HepG2 (cell line): ENCODE measurements around the gene ADSS1. TPM values are rescaled to one million over a fixed set of nuclear protein-coding genes. Genes with fewer than 3 reads are reported as not detected.

ENCODE experiments used
- ATAC-seq: fragments of 200-7000 bp; cut with Tn5 transposase; 3 replicates; pipeline ENCODE4 v1.9.1; 2020; ENCODE audit warnings: mild to moderate bottlenecking, moderate library complexity
- BruUV-seq: library from RNA; stranded (reverse); fragments of 400-500 nt; replicated peaks from 2 replicates; lab custom pipeline; 2021; lab: Mats Ljungman, UMichigan
- CTCF ChIA-PET: fragments of 300-600 bp; formaldehyde crosslinking; extraction: SDS; loops from one replicate; lab custom pipeline; 2021; ENCODE audit warnings: low total read pairs, inconsistent platforms, low intra/inter-chr PET ratio; lab: Yijun Ruan, JAX
- POLR2A ChIA-PET: fragments of 350-600 bp; sonication (Branson Sonifier 250); formaldehyde crosslinking; loops from one replicate; lab custom pipeline; 2020; ENCODE audit warnings: antibody characterized with exemption, inconsistent platforms; lab: Yijun Ruan, JAX
- DNase-seq: peaks from one replicate; pipeline ENCODE4 v3.0.0-alpha.2; 2015; ENCODE audit warnings: low spot score
- FAIRE-seq: peaks from 3 replicates; lab custom pipeline; 2011; peaks lifted over from hg19 to GRCh38; lab: Jason Lieb, UNC
- H2AFZ ChIP-seq: one replicate; pipeline ENCODE4 v1.6.1; 2011; ENCODE audit warnings: low read length, inconsistent platforms
- H3K27ac ChIP-seq: fragments of 300-600 bp; 3 replicates; pipeline ENCODE4 v1.8.0; 2011; ENCODE audit warnings: mixed run types, mild to moderate bottlenecking, mixed read lengths, low read length, inconsistent platforms; ENCODE audit not compliant: insufficient read depth; ENCODE audit errors: extremely low read length
- H3K27me3 ChIP-seq, 2 experiments: fragments of 200-600 bp in 1 of 2; 2 replicates in 1 of 2; 3 replicates in 1 of 2; pipeline versions ENCODE4 v1.6.0 to v1.8.0; 2011; ENCODE audit warnings: low read length in 2 of 2, mild to moderate bottlenecking in 2 of 2, moderate library complexity in 2 of 2, inconsistent platforms in 1 of 2; ENCODE audit not compliant: insufficient read depth in 2 of 2, control insufficient read depth in 1 of 2
- H3K36me3 ChIP-seq, 2 experiments: fragments of 200-600 bp in 1 of 2; replicated peaks in 1 of 2; 2 replicates in 1 of 2; 3 replicates in 1 of 2; pipeline versions ENCODE4 v1.5.1 to v1.8.0; 2011; ENCODE audit warnings: low read length in 2 of 2, inconsistent platforms in 1 of 2; ENCODE audit not compliant: insufficient read depth in 2 of 2, control insufficient read depth in 1 of 2
- H3K4me1 ChIP-seq: 2 replicates; pipeline ENCODE4 v1.5.1; 2012; ENCODE audit warnings: low read length, inconsistent platforms; ENCODE audit not compliant: insufficient read depth
- H3K4me2 ChIP-seq: 2 replicates; pipeline ENCODE4 v1.6.0; 2011; ENCODE audit warnings: low read depth, low read length, inconsistent platforms
- H3K4me3 ChIP-seq, 3 experiments: fragments of 200-600 bp in 1 of 3; sonication (generic), shearing (Covaris generic) in 1 of 3; replicated peaks in 1 of 3; 2 replicates each; pipeline ENCODE4 v1.5.1; 2011 to 2016; ENCODE audit warnings: low read length in 3 of 3, inconsistent platforms in 2 of 3, low read depth in 2 of 3, mild to moderate bottlenecking in 2 of 3, control low read depth in 1 of 3, mixed read lengths in 1 of 3; ENCODE audit not compliant: insufficient read depth in 1 of 3
- H3K79me2 ChIP-seq: one replicate; pipeline ENCODE4 v1.6.1; 2011; ENCODE audit warnings: low read length, inconsistent platforms; ENCODE audit not compliant: insufficient read depth
- H3K9ac ChIP-seq: 2 replicates; pipeline ENCODE4 v1.6.0; 2011; ENCODE audit warnings: mild to moderate bottlenecking, low read depth, low read length, inconsistent platforms; ENCODE audit not compliant: insufficient read depth
- H3K9me3 ChIP-seq: 2 replicates; pipeline ENCODE4 v1.5.1; 2012; ENCODE audit warnings: mild to moderate bottlenecking, low read length
- H4K20me1 ChIP-seq: 2 replicates; pipeline ENCODE4 v1.6.0; 2011; ENCODE audit warnings: inconsistent platforms, mild to moderate bottlenecking, low read length, moderate library complexity; ENCODE audit not compliant: insufficient read depth
- AKAP8 ChIP-seq: sonication (generic); formaldehyde crosslinking; IDR thresholded peaks from 2 replicates; pipeline ENCODE4 v1.5.1; 2020; ENCODE audit warnings: mild to moderate bottlenecking, missing genetic modification reagents
- ASH2L ChIP-seq: fragments of 300-600, 200-600 bp; sonication (generic); IDR thresholded peaks from 2 replicates; pipeline ENCODE4 v1.7.0; 2017; ENCODE audit warnings: low read depth, mild to moderate bottlenecking, moderate library complexity, mixed read lengths, low read length; ENCODE audit not compliant: insufficient read length
- ELF4 ChIP-seq: sonication (generic); formaldehyde crosslinking; IDR thresholded peaks from 2 replicates; pipeline ENCODE4 v1.5.0; 2020; ENCODE audit warnings: missing genetic modification reagents, mild to moderate bottlenecking, moderate library complexity, borderline replicate concordance
- ETS1 ChIP-seq: sonication (generic); formaldehyde crosslinking; IDR thresholded peaks from 2 replicates; pipeline ENCODE4 v1.4.0; 2020; ENCODE audit warnings: missing genetic modification reagents
- HMGXB3 ChIP-seq: sonication (generic); formaldehyde crosslinking; IDR thresholded peaks from 2 replicates; pipeline ENCODE4 v1.4.0; 2020; ENCODE audit warnings: missing genetic modification reagents, borderline replicate concordance
- MIER2 ChIP-seq: IDR thresholded peaks from 2 replicates; pipeline ENCODE4 v1.6.1; 2016; ENCODE audit warnings: missing biosample characterization, missing genetic modification reagents
- PAX8 ChIP-seq: sonication (generic); formaldehyde crosslinking; IDR thresholded peaks from 2 replicates; pipeline ENCODE4 v1.8.0; 2022; ENCODE audit warnings: mild to moderate bottlenecking, missing genetic modification reagents, borderline replicate concordance
- ZNF704 ChIP-seq: sonication (generic); formaldehyde crosslinking; IDR thresholded peaks from 2 replicates; pipeline ENCODE4 v1.8.1; 2023; ENCODE audit warnings: mild to moderate bottlenecking, inconsistent platforms, moderate library complexity, missing genetic modification reagents, borderline replicate concordance
- WGBS: methylation state at CpG from one replicate; pipeline ENCODE4 v1.1.6; 2017; ENCODE audit warnings: low lambda C conversion rate; 5-methylcytosine and 5-hydroxymethylcytosine counted together
- in situ Hi-C: cut with HindIII; loops from 2 replicates; pipeline ENCODE4 v1.10.0; 2017; ENCODE audit warnings: low pct_unique_long_range_greater_than_20kb; ENCODE audit not compliant: extremely low pct_ligation_motif_present
- intact Hi-C: fragments of 100-400 bp; cut with micrococcal nuclease; formaldehyde crosslinking; loops from one replicate; pipeline ENCODE4 v1.10.0; 2022; ENCODE audit not compliant: unreplicated experiment
- polyA plus RNA-seq, 8 experiments: library from polyadenylated mRNA; depleted of rRNA in 3 of 8; stranded (reverse) in 7 of 8; unstranded in 1 of 8; fragments of >200 nt; fragmentation: Illumina TruSeq in 4 of 8; extraction: Trizol in 4 of 8; gene quantifications; 2 replicates each; pipeline versions ENCODE4 v1.2.1 to v1.2.3, GENCODE V29; 2011 to 2016; ENCODE audit warnings: low read depth in 4 of 8, missing spikeins in 1 of 8, mixed read lengths in 1 of 8; ENCODE audit not compliant: insufficient read depth in 1 of 8
- total RNA-seq, 5 experiments: library from RNA; depleted of rRNA; stranded (reverse); fragments of >200 nt; fragmentation: Illumina TruSeq; extraction: Trizol; gene quantifications; 2 replicates each; pipeline ENCODE4 v1.2.3, GENCODE V29; 2016; ENCODE audit warnings: low read depth in 1 of 5
- TF ChIP-seq, protein P1 (sequence below): sonication (generic); formaldehyde crosslinking; IDR thresholded peaks from 2 replicates; pipeline ENCODE4 v1.8.1; 2023; ENCODE audit warnings: mild to moderate bottlenecking, missing genetic modification reagents
- TF ChIP-seq, protein P2 (sequence below): sonication (generic); formaldehyde crosslinking; IDR thresholded peaks from 2 replicates; pipeline ENCODE4 v1.9.0; 2021; ENCODE audit warnings: missing genetic modification reagents, mild to moderate bottlenecking, borderline replicate concordance

ADSS1 gene
- total and polyA plus RNA-seq, 2 of the 13 experiments (the other 11 are each of a cell fraction or from before 2014, with no cell fraction given), result 1.0 to 36.7 TPM

- Histone ChIP-seq H3K9ac (no peak overlapping the region), H3K27ac (no peak overlapping the region), H4K20me1 (no peaks in the 10 kb centered on the region), H3K4me1 (peaks cover 48% of the 10 kb centered on the region), H3K4me2 (no peak overlapping the region), H3K36me3 (no peaks in the 10 kb centered on the region), H3K9me3 (no peaks in the 10 kb centered on the region), H3K4me3 (no peak overlapping the region), H3K79me2 (no peaks in the 10 kb centered on the region), H2AFZ (no peak overlapping the region), H3K27me3 (no peaks in the 10 kb centered on the region; a peak in 1 of 5 replicates)
- BruUV-seq, result no TSS peak
- ChIA-PET CTCF (no interaction called here), POLR2A (interaction anchor here (1.4 to 7.6 kb wide), 2 partner anchors 9 to 10 kb away, joined by 3 to 179 read pairs; no protein-coding TSS in a partner anchor)
- no peak for ATAC-seq
- no peak for TF ChIP-seq ETS1
- TF ChIP-seq ASH2L, result no peak
- TF ChIP-seq, protein P1, sequence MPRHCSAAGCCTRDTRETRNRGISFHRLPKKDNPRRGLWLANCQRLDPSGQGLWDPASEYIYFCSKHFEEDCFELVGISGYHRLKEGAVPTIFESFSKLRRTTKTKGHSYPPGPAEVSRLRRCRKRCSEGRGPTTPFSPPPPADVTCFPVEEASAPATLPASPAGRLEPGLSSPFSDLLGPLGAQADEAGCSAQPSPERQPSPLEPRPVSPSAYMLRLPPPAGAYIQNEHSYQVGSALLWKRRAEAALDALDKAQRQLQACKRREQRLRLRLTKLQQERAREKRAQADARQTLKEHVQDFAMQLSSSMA (CRISPR knock-in tag), result no peak
- TF ChIP-seq, protein P2, sequence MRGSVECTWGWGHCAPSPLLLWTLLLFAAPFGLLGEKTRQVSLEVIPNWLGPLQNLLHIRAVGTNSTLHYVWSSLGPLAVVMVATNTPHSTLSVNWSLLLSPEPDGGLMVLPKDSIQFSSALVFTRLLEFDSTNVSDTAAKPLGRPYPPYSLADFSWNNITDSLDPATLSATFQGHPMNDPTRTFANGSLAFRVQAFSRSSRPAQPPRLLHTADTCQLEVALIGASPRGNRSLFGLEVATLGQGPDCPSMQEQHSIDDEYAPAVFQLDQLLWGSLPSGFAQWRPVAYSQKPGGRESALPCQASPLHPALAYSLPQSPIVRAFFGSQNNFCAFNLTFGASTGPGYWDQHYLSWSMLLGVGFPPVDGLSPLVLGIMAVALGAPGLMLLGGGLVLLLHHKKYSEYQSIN (CRISPR knock-in tag), result no peak
- TF ChIP-seq AKAP8, result no peak
- TF ChIP-seq PAX8 (CRISPR knock-in tag), result no peak
- no peak for TF ChIP-seq ZNF704
- no peak for TF ChIP-seq HMGXB3 (CRISPR knock-in tag)
- TF ChIP-seq ELF4 (CRISPR knock-in tag), result no peak
- TF ChIP-seq MIER2, result no peak
- in situ Hi-C loops (no loop called here), intact Hi-C loops (no loop called here)
- DNase-seq, result no peak
- 88% methylated on average over 2 of the region's 2 CpGs for WGBS
- FAIRE-seq, result no peak
Measured at GRCh38 chr14:104675447-104675846, 48.6 kb upstream of the ADSS1 start.
